SIG-M5 treated with dmso at 0.1 percent for 504 hours (cell line): ENCODE data around the gene RAB30.

Source experiments
- DNase-seq: peaks from one replicate; lab custom pipeline; 2025; ENCODE audit not compliant: unreplicated experiment; lab: John Stamatoyannopoulos, UW

Gene RAB30

GRCh38 chr11:83041126-83041525, 30.6 kb downstream of the RAB30 start:
- DNase-seq = no peak

- DNase-seq = no peak
Observed at GRCh38 chr11:83039566-83039965, 32.1 kb downstream of the RAB30 start.

GRCh38 chr11:83037877-83038276, 33.8 kb downstream of the RAB30 start:
- DNase-seq = no peak

GRCh38 chr11:83036701-83037100, 35.0 kb downstream of the RAB30 start:
- no peak for DNase-seq

- DNase-seq = no peak
Observed at GRCh38 chr11:83035070-83035854, 36.4 kb downstream of the RAB30 start.

- no peak for DNase-seq
Observed at GRCh38 chr11:83034673-83035014, 37.1 kb downstream of the RAB30 start.

GRCh38 chr11:83033972-83034672, 37.6 kb downstream of the RAB30 start:
- no peak for DNase-seq

GRCh38 chr11:83033371-83033770, 38.3 kb downstream of the RAB30 start:
- DNase-seq = no peak

- no peak for DNase-seq
Observed at GRCh38 chr11:83031127-83031526, 40.6 kb downstream of the RAB30 start.

GRCh38 chr11:83027794-83028193, 43.9 kb downstream of the RAB30 start:
- DNase-seq = no peak

- no peak for DNase-seq
Observed at GRCh38 chr11:83027289-83027688, 44.4 kb downstream of the RAB30 start.

- no peak for DNase-seq
Observed at GRCh38 chr11:83026229-83026628, 45.5 kb downstream of the RAB30 start.

- no peak for DNase-seq
Observed at GRCh38 chr11:83025267-83025704, 46.4 kb downstream of the RAB30 start.

GRCh38 chr11:83024270-83024854, 47.3 kb downstream of the RAB30 start:
- DNase-seq = no peak

- DNase-seq = no peak
Observed at GRCh38 chr11:83023410-83023809, 48.3 kb downstream of the RAB30 start.

- no peak for DNase-seq
Observed at GRCh38 chr11:83021780-83022125, 49.9 kb downstream of the RAB30 start.

- DNase-seq = no peak
Observed at GRCh38 chr11:83020942-83021779, 50.5 kb downstream of the RAB30 start.

- no peak for DNase-seq
Observed at GRCh38 chr11:83019888-83020579, 51.7 kb downstream of the RAB30 start.

- no peak for DNase-seq
Observed at GRCh38 chr11:83014951-83015350, 56.7 kb downstream of the RAB30 start.

- no peak for DNase-seq
Observed at GRCh38 chr11:83012168-83013067, 59.3 kb downstream of the RAB30 start.
